A549 (cell line): Measurements from ENCODE around the gene POLR2H. TPM values are rescaled to one million over a fixed set of nuclear protein-coding genes. Genes with fewer than 3 reads are reported as not detected.

Experiments used
- ATAC-seq, 2 experiments: fragments of 200-7000 bp in 1 of 2; fragments of >200 bp in 1 of 2; cut with Nextera tagmentation in 1 of 2; cut with Tn5 transposase in 1 of 2; 3 replicates each; pipeline versions ENCODE4 v1.8.0 to v1.9.1; 2018 to 2020; ENCODE audit warnings: mild to moderate bottlenecking in 1 of 2, moderate library complexity in 1 of 2
- CTCF ChIA-PET: fragments of 300-600 bp; sonication (Branson Sonifier 250); formaldehyde crosslinking; extraction: SDS; loops from one replicate; lab custom pipeline; 2021; ENCODE audit warnings: antibody characterized with exemption, inconsistent platforms; lab: Yijun Ruan, JAX
- POLR2A ChIA-PET: fragments of 350-600 bp; formaldehyde crosslinking; extraction: SDS; loops from one replicate; lab custom pipeline; 2021; ENCODE audit warnings: antibody characterized with exemption, inconsistent platforms; lab: Yijun Ruan, JAX
- DNase-seq, 2 experiments: peaks; one replicate each; pipeline versions ENCODE4 v3.0.0 to v3.0.0-alpha.2; 2011 to 2016; ENCODE audit warnings: low read depth in 1 of 2, low spot score in 1 of 2
- FAIRE-seq: peaks from 2 replicates; lab custom pipeline; 2011; peaks lifted over from hg19 to GRCh38; lab: Jason Lieb, UNC
- H3K27ac ChIP-seq, 2 experiments: fragments of >200 bp; sonication (Bioruptor Twin); formaldehyde crosslinking; 3 replicates each; pipeline ENCODE4 v1.5.1; 2016 to 2017
- H3K4me1 ChIP-seq: fragments of >200 bp; sonication (Bioruptor Twin); formaldehyde crosslinking; 3 replicates; pipeline ENCODE4 v1.6.1; 2016
- H3K4me2 ChIP-seq: fragments of >200 bp; sonication (Bioruptor Twin); formaldehyde crosslinking; 3 replicates; pipeline ENCODE4 v1.6.1; 2016
- H3K4me3 ChIP-seq: fragments of >200 bp; sonication (Bioruptor Twin); formaldehyde crosslinking; 3 replicates; pipeline ENCODE4 v1.5.1; 2016
- H3K9me3 ChIP-seq: fragments of >200 bp; sonication (Bioruptor Twin); formaldehyde crosslinking; 3 replicates; pipeline ENCODE4 v1.6.1; 2016
- CBX8 ChIP-seq: fragments of 200-600 bp; sonication (generic); IDR thresholded peaks from 2 replicates; pipeline ENCODE4 v1.6.1; 2016
- CHD4 ChIP-seq: fragments of 200-600 bp; sonication (generic); IDR thresholded peaks from 2 replicates; pipeline ENCODE4 v1.6.1; 2016; ENCODE audit warnings: antibody characterized with exemption, mild to moderate bottlenecking, borderline replicate concordance
- EHF ChIP-seq: fragments of 250-450 bp; sonication (Bioruptor Pico); IDR thresholded peaks from 2 replicates; pipeline ENCODE4 v1.5.0; 2020; ENCODE audit warnings: mild to moderate bottlenecking
- EHMT2 ChIP-seq: fragments of 200-600 bp; sonication (generic); IDR thresholded peaks from 2 replicates; pipeline ENCODE4 v1.6.1; 2016; ENCODE audit warnings: antibody characterized with exemption, low read depth, mild to moderate bottlenecking, moderate library complexity
- FOSL2 ChIP-seq, 2 experiments: fragments of 450-650 bp in 1 of 2; fragments of >200 bp in 1 of 2; sonication (Bioruptor Twin) in 1 of 2; formaldehyde crosslinking; IDR thresholded peaks; 2 replicates each; pipeline versions ENCODE4 v1.5.0 to v1.6.1; 2016 to 2020; ENCODE audit warnings: mild to moderate bottlenecking in 1 of 2, moderate library complexity in 1 of 2
- FOXS1 ChIP-seq: fragments of 250-450 bp; sonication (Bioruptor Pico); IDR thresholded peaks from 2 replicates; pipeline ENCODE4 v1.5.0; 2020; ENCODE audit warnings: mild to moderate bottlenecking, moderate library complexity
- HOXA7 ChIP-seq: fragments of 250-450 bp; sonication (Bioruptor Pico); IDR thresholded peaks from 2 replicates; pipeline ENCODE4 v1.5.0; 2020; ENCODE audit warnings: mild to moderate bottlenecking, moderate library complexity
- HOXB13 ChIP-seq: fragments of 250-450 bp; sonication (Bioruptor Pico); IDR thresholded peaks from 2 replicates; pipeline ENCODE4 v1.5.0; 2020; ENCODE audit warnings: low read depth, mild to moderate bottlenecking, moderate library complexity
- JUNB ChIP-seq: fragments of >200 bp; sonication (Bioruptor Twin); formaldehyde crosslinking; IDR thresholded peaks from 2 replicates; pipeline ENCODE4 v1.6.1; 2016
- KDM5A ChIP-seq: fragments of 200-600 bp; sonication (generic); IDR thresholded peaks from 2 replicates; pipeline ENCODE4 v1.6.1; 2016; ENCODE audit warnings: antibody characterized with exemption, mild to moderate bottlenecking
- MAFK ChIP-seq: fragments of 450-650 bp; IDR thresholded peaks from 2 replicates; pipeline ENCODE4 v1.6.1; 2014; ENCODE audit not compliant: partially characterized antibody
- MAZ ChIP-seq: fragments of 150-350 bp; IDR thresholded peaks from 2 replicates; pipeline ENCODE4 v1.6.1; 2014; ENCODE audit warnings: antibody characterized with exemption, low read depth, low read length, borderline replicate concordance
- NPAS2 ChIP-seq: fragments of 250-450 bp; sonication (Bioruptor Pico); IDR thresholded peaks from 2 replicates; pipeline ENCODE4 v1.8.0; 2022; ENCODE audit warnings: mild to moderate bottlenecking, moderate library complexity, borderline replicate concordance
- POLR2A ChIP-seq: IDR thresholded peaks from 2 replicates; pipeline ENCODE4 v1.6.1; 2012; ENCODE audit warnings: mild to moderate bottlenecking, low read length
- RCOR1 ChIP-seq: fragments of 150-350 bp; IDR thresholded peaks from 2 replicates; pipeline ENCODE4 v1.6.1; 2014; ENCODE audit warnings: antibody characterized with exemption, low read length, low read depth
- RFX5 ChIP-seq: fragments of 450-650 bp; IDR thresholded peaks from 2 replicates; pipeline ENCODE4 v1.7.1; 2014; ENCODE audit warnings: antibody characterized with exemption, mild to moderate bottlenecking, moderate library complexity
- RNF2 ChIP-seq: fragments of 200-600 bp; sonication (generic); IDR thresholded peaks from 2 replicates; pipeline ENCODE4 v1.6.1; 2016; ENCODE audit warnings: low read depth, mild to moderate bottlenecking, antibody characterized with exemption, moderate library complexity, borderline replicate concordance
- ZNF302 ChIP-seq: fragments of 250-450 bp; sonication (Bioruptor Pico); IDR thresholded peaks from 2 replicates; pipeline ENCODE4 v1.9.0; 2021; ENCODE audit warnings: inconsistent platforms, mild to moderate bottlenecking, moderate library complexity
- WGBS: methylation state at CpG from one replicate; pipeline ENCODE4 v1.1.6; 2017; ENCODE audit errors: missing lambda C conversion rate; 5-methylcytosine and 5-hydroxymethylcytosine counted together
- polyA plus RNA-seq, 4 experiments: library from polyadenylated mRNA; depleted of rRNA in 3 of 4; stranded (reverse); fragments of >200 nt; fragmentation: RNase III in 1 of 4; extraction: RNeasy Plus Mini Kit Qiagen cat#74134 plus additional on column Dnase treatment in 1 of 4; gene quantifications; 2 replicates in 3 of 4; 3 replicates in 1 of 4; pipeline ENCODE4 v1.2.3, GENCODE V29; 2011 to 2017
- TF ChIP-seq, protein P1 (sequence below): IDR thresholded peaks from 2 replicates; pipeline ENCODE4 v1.6.1; 2012
- TF ChIP-seq, protein P2 (sequence below): fragments of 150-350 bp; IDR thresholded peaks from 2 replicates; pipeline ENCODE4 v1.6.1; 2014; ENCODE audit warnings: low read depth, mild to moderate bottlenecking, low read length
- TF ChIP-seq, protein P3 (sequence below): fragments of 250-450 bp; sonication (Bioruptor Pico); IDR thresholded peaks from 2 replicates; pipeline ENCODE4 v1.5.0; 2020; ENCODE audit warnings: low read depth, mild to moderate bottlenecking, moderate library complexity
- TF ChIP-seq, protein P4 (sequence below): fragments of 200-600 bp; sonication (generic); IDR thresholded peaks from 2 replicates; pipeline ENCODE4 v1.6.1; 2016; ENCODE audit warnings: antibody characterized with exemption, mild to moderate bottlenecking, moderate library complexity

Gene POLR2H
- polyA plus RNA-seq, 2 of the 4 experiments (the other 2 are of a cell fraction): 104 to 127 TPM

DNA sequence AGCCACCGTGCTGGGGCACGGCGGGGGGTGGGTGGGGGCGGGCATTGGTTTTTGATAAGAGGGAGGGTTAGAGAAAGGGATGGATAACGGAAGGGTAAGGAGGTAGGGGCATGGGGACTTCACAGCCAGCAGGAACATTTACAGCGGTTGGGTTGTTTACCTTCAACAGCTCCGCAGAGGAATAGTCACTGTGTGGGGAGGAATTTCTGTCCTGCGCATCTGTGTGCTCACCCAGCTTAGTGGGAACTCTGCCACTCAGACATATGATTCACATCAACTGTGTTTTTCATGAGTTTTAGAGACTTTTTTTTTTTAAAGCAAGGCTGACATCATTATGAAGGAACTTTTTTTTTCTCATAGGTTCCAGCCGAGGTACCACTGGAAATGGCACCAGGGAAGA is 37.9 kb downstream of the POLR2H start:
- ChIA-PET POLR2A (no interaction called here), CTCF (interaction anchor here (0.6 to 1.0 kb wide), 2 partner anchors 26 to 45 kb away, joined by 4 to 5 read pairs; no protein-coding TSS in a partner anchor)
- H3K4me3 ChIP-seq: no peak overlapping the region
- no peak overlapping the region for H3K27ac ChIP-seq
- DNase-seq: peak in 1 of 2 experiments; percentile 42
- peak overlapping the region; percentile 48; the same call in 2 of the 3 replicates for H3K4me2 ChIP-seq
- 0 out of 3 replicates have a peak, but pooled peaks cover 3% of the 10 kb centered on the region for H3K4me1 ChIP-seq
- no peak for FAIRE-seq
- H3K9me3 ChIP-seq: no peaks in the 10 kb centered on the region
- ATAC-seq: peak; percentile 71 to 76; a peak in 4 of 6 replicates
- WGBS: 11% methylated on average over 5 of the region's 9 CpGs
- TF ChIP-seq, protein P1, sequence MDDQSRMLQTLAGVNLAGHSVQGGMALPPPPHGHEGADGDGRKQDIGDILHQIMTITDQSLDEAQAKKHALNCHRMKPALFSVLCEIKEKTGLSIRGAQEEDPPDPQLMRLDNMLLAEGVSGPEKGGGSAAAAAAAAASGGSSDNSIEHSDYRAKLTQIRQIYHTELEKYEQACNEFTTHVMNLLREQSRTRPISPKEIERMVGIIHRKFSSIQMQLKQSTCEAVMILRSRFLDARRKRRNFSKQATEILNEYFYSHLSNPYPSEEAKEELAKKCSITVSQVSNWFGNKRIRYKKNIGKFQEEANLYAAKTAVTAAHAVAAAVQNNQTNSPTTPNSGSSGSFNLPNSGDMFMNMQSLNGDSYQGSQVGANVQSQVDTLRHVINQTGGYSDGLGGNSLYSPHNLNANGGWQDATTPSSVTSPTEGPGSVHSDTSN: no peak
- TF ChIP-seq KDM5A (no peak), EHF (no peak), FOSL2 (IDR thresholded peaks at IDR 0.05) (no peak), FOSL2 (CRISPR knock-in tag; IDR thresholded peaks at IDR 0.05) (no peak), RFX5 (no peak), CHD4 (no peak), MAFK (no peak), JUNB (no peak)
- TF ChIP-seq, protein P2, sequence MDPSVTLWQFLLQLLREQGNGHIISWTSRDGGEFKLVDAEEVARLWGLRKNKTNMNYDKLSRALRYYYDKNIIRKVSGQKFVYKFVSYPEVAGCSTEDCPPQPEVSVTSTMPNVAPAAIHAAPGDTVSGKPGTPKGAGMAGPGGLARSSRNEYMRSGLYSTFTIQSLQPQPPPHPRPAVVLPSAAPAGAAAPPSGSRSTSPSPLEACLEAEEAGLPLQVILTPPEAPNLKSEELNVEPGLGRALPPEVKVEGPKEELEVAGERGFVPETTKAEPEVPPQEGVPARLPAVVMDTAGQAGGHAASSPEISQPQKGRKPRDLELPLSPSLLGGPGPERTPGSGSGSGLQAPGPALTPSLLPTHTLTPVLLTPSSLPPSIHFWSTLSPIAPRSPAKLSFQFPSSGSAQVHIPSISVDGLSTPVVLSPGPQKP: no peak
- TF ChIP-seq, protein P3, sequence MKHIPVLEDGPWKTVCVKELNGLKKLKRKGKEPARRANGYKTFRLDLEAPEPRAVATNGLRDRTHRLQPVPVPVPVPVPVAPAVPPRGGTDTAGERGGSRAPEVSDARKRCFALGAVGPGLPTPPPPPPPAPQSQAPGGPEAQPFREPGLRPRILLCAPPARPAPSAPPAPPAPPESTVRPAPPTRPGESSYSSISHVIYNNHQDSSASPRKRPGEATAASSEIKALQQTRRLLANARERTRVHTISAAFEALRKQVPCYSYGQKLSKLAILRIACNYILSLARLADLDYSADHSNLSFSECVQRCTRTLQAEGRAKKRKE (CRISPR knock-in tag): no peak

DNA sequence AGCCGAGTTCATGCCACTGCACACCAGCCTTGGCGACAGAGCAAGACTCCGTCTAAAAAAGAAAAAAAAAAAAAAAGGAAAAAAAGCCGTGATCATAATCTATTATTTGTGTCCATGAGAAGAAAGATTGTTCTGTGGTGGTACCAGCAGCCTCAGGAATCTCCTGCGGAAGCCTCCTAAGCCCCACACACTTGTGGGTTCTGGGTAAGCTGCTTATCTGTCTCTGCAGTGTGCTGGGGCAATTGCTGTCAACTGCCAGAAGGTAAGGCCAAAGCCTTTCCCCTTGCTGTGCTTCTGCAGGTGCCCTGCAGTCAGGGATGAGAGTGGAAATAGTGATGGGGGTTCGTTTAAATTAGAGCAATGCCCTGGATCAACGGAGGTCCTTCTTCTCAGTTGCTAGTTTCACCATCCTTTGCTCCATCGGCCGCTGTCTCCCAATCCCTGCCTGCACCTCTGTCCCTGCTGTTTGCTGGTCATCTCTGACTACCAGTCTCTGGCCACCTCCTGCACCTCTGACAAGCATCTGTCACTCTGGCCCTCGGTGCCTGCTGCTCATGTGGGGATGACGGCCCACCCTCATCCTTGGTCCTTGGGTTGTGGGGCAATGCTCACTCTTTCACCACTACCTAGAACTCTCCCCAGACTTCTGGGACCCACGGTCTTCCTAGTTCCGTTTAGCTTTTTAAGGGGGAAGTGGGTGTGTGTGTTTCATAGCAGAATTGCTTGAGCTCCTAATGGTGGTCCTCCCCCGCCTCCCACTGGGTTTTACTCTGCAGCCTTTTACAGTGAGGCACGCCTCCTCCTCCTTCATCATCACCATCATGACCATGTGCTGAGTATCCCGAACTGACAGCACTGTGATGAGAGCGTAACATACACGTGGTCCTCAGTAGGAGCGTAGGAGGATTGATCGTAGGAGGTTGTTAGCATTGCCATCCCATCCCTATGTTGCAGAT is 43.8 kb downstream of the POLR2H start:
- Histone ChIP-seq H3K4me3 (no peak overlapping the region), H3K9me3 (no peaks in the 10 kb centered on the region), H3K27ac (no peak overlapping the region), H3K4me2 (no peak overlapping the region), H3K4me1 (no peaks in the 10 kb centered on the region)
- no peak for TF ChIP-seq RCOR1
- POLR2A ChIA-PET: no interaction called here
- WGBS: 65% methylated on average over 20 of the region's 20 CpGs
- ATAC-seq (peak in 1 of 2 experiments; percentile 33; a peak in 1 of 6 replicates), FAIRE-seq (no peak), DNase-seq (no peak)
- CTCF ChIA-PET: interaction anchor here (0.6 kb wide), 1 partner anchor 107 kb away, joined by 3 read pairs; no protein-coding TSS in a partner anchor

DNA sequence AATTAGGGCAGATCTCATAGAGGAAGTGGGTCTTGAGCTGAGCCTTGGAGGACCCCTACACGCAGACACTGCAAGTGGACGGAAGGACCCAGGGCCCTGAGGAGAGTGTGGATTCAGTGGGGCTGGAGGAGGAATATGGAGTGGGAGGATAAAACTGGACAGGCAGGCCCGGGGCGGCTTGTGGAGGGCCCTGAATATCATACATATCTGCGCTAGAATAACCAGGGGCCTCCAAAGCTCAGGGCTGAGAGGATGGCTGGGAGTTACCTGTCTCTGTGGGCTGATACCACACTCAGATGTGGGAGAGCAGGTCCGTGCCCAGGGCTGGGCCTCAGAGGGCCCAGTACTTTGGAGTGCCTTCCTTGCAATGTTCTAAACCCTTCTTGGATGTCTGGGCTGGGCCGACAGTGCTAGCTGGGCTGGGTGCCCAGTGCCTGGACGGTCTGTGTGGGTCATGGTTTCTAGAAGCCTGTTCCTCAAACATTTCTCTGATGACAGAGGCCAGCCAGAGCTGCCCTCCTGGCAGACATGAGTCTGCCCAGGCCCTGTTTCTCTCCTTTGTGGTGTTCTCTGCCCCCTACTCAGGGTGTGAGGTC is 47.9 kb downstream of the POLR2H start:
- DNase-seq: no peak
- H3K9me3 ChIP-seq: no peaks in the 10 kb centered on the region
- no peak for ATAC-seq
- no peak overlapping the region for H3K4me3 ChIP-seq
- no peak overlapping the region for H3K4me2 ChIP-seq
- WGBS: 84% methylated on average over 6 of the region's 8 CpGs
- POLR2A ChIA-PET: no interaction called here
- TF ChIP-seq, protein P4, sequence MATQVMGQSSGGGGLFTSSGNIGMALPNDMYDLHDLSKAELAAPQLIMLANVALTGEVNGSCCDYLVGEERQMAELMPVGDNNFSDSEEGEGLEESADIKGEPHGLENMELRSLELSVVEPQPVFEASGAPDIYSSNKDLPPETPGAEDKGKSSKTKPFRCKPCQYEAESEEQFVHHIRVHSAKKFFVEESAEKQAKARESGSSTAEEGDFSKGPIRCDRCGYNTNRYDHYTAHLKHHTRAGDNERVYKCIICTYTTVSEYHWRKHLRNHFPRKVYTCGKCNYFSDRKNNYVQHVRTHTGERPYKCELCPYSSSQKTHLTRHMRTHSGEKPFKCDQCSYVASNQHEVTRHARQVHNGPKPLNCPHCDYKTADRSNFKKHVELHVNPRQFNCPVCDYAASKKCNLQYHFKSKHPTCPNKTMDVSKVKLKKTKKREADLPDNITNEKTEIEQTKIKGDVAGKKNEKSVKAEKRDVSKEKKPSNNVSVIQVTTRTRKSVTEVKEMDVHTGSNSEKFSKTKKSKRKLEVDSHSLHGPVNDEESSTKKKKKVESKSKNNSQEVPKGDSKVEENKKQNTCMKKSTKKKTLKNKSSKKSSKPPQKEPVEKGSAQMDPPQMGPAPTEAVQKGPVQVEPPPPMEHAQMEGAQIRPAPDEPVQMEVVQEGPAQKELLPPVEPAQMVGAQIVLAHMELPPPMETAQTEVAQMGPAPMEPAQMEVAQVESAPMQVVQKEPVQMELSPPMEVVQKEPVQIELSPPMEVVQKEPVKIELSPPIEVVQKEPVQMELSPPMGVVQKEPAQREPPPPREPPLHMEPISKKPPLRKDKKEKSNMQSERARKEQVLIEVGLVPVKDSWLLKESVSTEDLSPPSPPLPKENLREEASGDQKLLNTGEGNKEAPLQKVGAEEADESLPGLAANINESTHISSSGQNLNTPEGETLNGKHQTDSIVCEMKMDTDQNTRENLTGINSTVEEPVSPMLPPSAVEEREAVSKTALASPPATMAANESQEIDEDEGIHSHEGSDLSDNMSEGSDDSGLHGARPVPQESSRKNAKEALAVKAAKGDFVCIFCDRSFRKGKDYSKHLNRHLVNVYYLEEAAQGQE: no peak
- no peak for TF ChIP-seq CHD4
- no peak for TF ChIP-seq EHMT2
- TF ChIP-seq CBX8: no peak
- no peak for TF ChIP-seq ZNF302 (CRISPR knock-in tag)
- no peak for TF ChIP-seq KDM5A
- no peak for TF ChIP-seq NPAS2 (CRISPR knock-in tag)
- TF ChIP-seq HOXA7 (CRISPR knock-in tag): no peak
- no peak for TF ChIP-seq MAZ
- TF ChIP-seq POLR2A: no peak
- no peak for TF ChIP-seq RNF2
- TF ChIP-seq HOXB13 (CRISPR knock-in tag): no peak
- no peak for TF ChIP-seq FOXS1 (CRISPR knock-in tag)
- H3K27ac ChIP-seq: no peak overlapping the region
- no peak for FAIRE-seq
- no peaks in the 10 kb centered on the region for H3K4me1 ChIP-seq
- CTCF ChIA-PET: interaction anchor here (1.2 to 1.5 kb wide), 2 partner anchors 9 to 394 kb away, joined by 4 read pairs; no protein-coding TSS in a partner anchor
